Gastrocnemius medialis (tissue), 4 donors: Measurements from ENCODE around the gene FARSB.

Experiments
- CTCF ChIP-seq, 5 experiments: fragments of 450-650 bp in 3 of 5; fragments of 200-600 bp in 2 of 5; sonication (generic) in 2 of 5; IDR thresholded peaks in 4 of 5; conservative IDR thresholded peaks in 1 of 5; 1 replicate in 4 of 5; 2 replicates in 1 of 5; pipeline ENCODE4 v1.5.1; 2016 to 2019; ENCODE audit warnings: antibody characterized with exemption in 5 of 5, mild to moderate bottlenecking in 3 of 5, moderate library complexity in 3 of 5
- POLR2A ChIP-seq, 2 donors: fragments of 450-650 bp; IDR thresholded peaks; one replicate each; pipeline ENCODE4 v1.6.1; 2017; ENCODE audit warnings: antibody characterized with exemption in 2 of 2, mild to moderate bottlenecking in 2 of 2, moderate library complexity in 2 of 2

GRCh38 chr2:222608081-222608480 is 47.8 kb downstream of the FARSB start:
- no peak for TF ChIP-seq CTCF (IDR thresholded peaks at IDR 0.05 in 4 of 5, conservative IDR thresholded peaks at IDR 0.05 in 1 of 5)
- TF ChIP-seq POLR2A (IDR thresholded peaks at IDR 0.05): no peak
